Transverse colon (tissue), 4 donors: ENCODE measurements around the gene RASAL2.

Source experiments
- CTCF ChIP-seq, 5 experiments: fragments of 200-600 bp in 3 of 5; fragments of 450-650 bp in 2 of 5; sonication (generic) in 3 of 5; IDR thresholded peaks; 1 replicate in 2 of 5; 2 replicates in 3 of 5; pipeline ENCODE4 v1.5.1; 2016 to 2017; ENCODE audit warnings: antibody characterized with exemption in 5 of 5, inconsistent platforms in 3 of 5, mild to moderate bottlenecking in 2 of 5, moderate library complexity in 1 of 5
- POLR2A ChIP-seq: fragments of 450-650 bp; IDR thresholded peaks from one replicate; pipeline ENCODE4 v1.6.1; 2016; ENCODE audit warnings: antibody characterized with exemption, mild to moderate bottlenecking, moderate library complexity
- POLR2AphosphoS5 ChIP-seq, 3 donors: sonication (generic); formaldehyde crosslinking; IDR thresholded peaks; one replicate each; pipeline ENCODE4 v1.6.1; 2016; ENCODE audit warnings: antibody characterized with exemption in 3 of 3

- TF ChIP-seq CTCF (IDR thresholded peaks at IDR 0.05), result no peak
- no peak for TF ChIP-seq POLR2AphosphoS5 (IDR thresholded peaks at IDR 0.05)
- TF ChIP-seq POLR2A, result no peak
Observed at GRCh38 chr1:178291166-178291565, 197.3 kb downstream of the RASAL2 start.
